K562 (cell line): ENCODE measurements around the gene SPATS2L. TPM values are rescaled to one million over a fixed set of nuclear protein-coding genes. Genes with fewer than 3 reads are reported as not detected.

ENCODE experiments used
- ATAC-seq: fragments of 200-7000 bp; cut with Tn5 transposase; 3 replicates; pipeline ENCODE4 v1.9.1; 2020; ENCODE audit warnings: moderate library complexity
- BruUV-seq: library from RNA; stranded (reverse); fragments of 400-500 nt; replicated peaks from 2 replicates; lab custom pipeline; 2021; lab: Mats Ljungman, UMichigan
- CTCF ChIA-PET: fragments of 300-600 bp; formaldehyde crosslinking; extraction: SDS; loops from one replicate; lab custom pipeline; 2021; ENCODE audit warnings: low intra/inter-chr PET ratio; lab: Yijun Ruan, JAX
- POLR2A ChIA-PET: fragments of 300-600, 350-650 bp; sonication (Branson Sonifier 250); formaldehyde crosslinking; extraction: SDS; loops from one replicate; lab custom pipeline; 2021; ENCODE audit warnings: antibody characterized with exemption, inconsistent platforms; lab: Yijun Ruan, JAX
- DNase-seq, 4 experiments: peaks; one replicate each; pipeline versions ENCODE4 v3.0.0 to v3.0.0-alpha.2; 2011 to 2018; ENCODE audit warnings: low spot score in 3 of 4, mixed read lengths in 3 of 4; ENCODE audit errors: extremely low read depth in 1 of 4
- FAIRE-seq: peaks from 2 replicates; lab custom pipeline; 2011; peaks lifted over from hg19 to GRCh38; lab: Jason Lieb, UNC
- H2AFZ ChIP-seq: 2 replicates; pipeline ENCODE4 v1.6.0; 2011; ENCODE audit warnings: low read depth, low read length, control low read depth, inconsistent platforms
- H3K27ac ChIP-seq: fragments of 200-600 bp; 3 replicates; pipeline ENCODE4 v1.8.0; 2011; ENCODE audit warnings: low read depth, mild to moderate bottlenecking, control low read depth, inconsistent platforms, low read length, moderate library complexity, mixed read lengths; ENCODE audit errors: extremely low read depth
- H3K27me3 ChIP-seq, 2 experiments: fragments of 300-600 bp in 1 of 2; 2 replicates in 1 of 2; 3 replicates in 1 of 2; pipeline versions ENCODE4 v1.6.0 to v1.8.0; 2011; ENCODE audit warnings: inconsistent platforms in 2 of 2, low read length in 2 of 2, mild to moderate bottlenecking in 1 of 2, mixed read lengths in 1 of 2, moderate library complexity in 1 of 2; ENCODE audit not compliant: control insufficient read depth in 2 of 2, insufficient read depth in 2 of 2
- H3K36me3 ChIP-seq: fragments of 300-600 bp; 3 replicates; pipeline ENCODE4 v1.8.0; 2011; ENCODE audit warnings: mild to moderate bottlenecking, low read length, inconsistent platforms; ENCODE audit not compliant: control insufficient read depth, insufficient read depth
- H3K4me1 ChIP-seq, 2 experiments: fragments of 200-600 bp in 1 of 2; replicated peaks in 1 of 2; 2 replicates in 1 of 2; 3 replicates in 1 of 2; pipeline versions ENCODE4 v1.5.1 to v1.8.0; 2011; ENCODE audit warnings: inconsistent platforms in 2 of 2, low read length in 2 of 2, mild to moderate bottlenecking in 1 of 2, mixed read lengths in 1 of 2, moderate library complexity in 1 of 2; ENCODE audit not compliant: control insufficient read depth in 2 of 2, insufficient read depth in 2 of 2
- H3K4me2 ChIP-seq: 2 replicates; pipeline ENCODE4 v1.6.1; 2011; ENCODE audit warnings: low read length, control low read depth, inconsistent platforms, mixed read lengths; ENCODE audit not compliant: insufficient read depth
- H3K4me3 ChIP-seq: fragments of 200-600 bp; sonication (generic), shearing (Covaris generic); 2 replicates; pipeline ENCODE4 v1.5.1; 2016; ENCODE audit warnings: control low read depth, inconsistent platforms
- H3K79me2 ChIP-seq: fragments of 200-600 bp; 3 replicates; pipeline ENCODE4 v1.8.0; 2011; ENCODE audit warnings: low read length, inconsistent platforms; ENCODE audit not compliant: control insufficient read depth, insufficient read depth
- H3K9ac ChIP-seq, 2 experiments: 2 replicates each; pipeline versions ENCODE4 v1.6.0 to v1.6.1; 2011; ENCODE audit warnings: low read depth in 2 of 2, low read length in 2 of 2, control low read depth in 1 of 2, inconsistent platforms in 1 of 2, mild to moderate bottlenecking in 1 of 2, mixed read lengths in 1 of 2; ENCODE audit not compliant: insufficient read depth in 1 of 2
- H3K9me1 ChIP-seq: one replicate; pipeline ENCODE4 v1.6.0; 2011; ENCODE audit warnings: inconsistent platforms, mild to moderate bottlenecking, low read length, moderate library complexity; ENCODE audit not compliant: control insufficient read depth, insufficient read depth
- H3K9me3 ChIP-seq: replicated peaks from 2 replicates; pipeline ENCODE4 v1.5.1; 2011; ENCODE audit warnings: low read depth, low read length, inconsistent platforms; ENCODE audit not compliant: control insufficient read depth, insufficient read depth
- H4K20me1 ChIP-seq: replicated peaks from 2 replicates; pipeline ENCODE4 v1.6.1; 2011; ENCODE audit warnings: low read length, inconsistent platforms, mixed read lengths; ENCODE audit not compliant: control insufficient read depth, insufficient read depth
- CEBPB ChIP-seq: fragments of 450-650 bp; IDR thresholded peaks from 2 replicates; pipeline ENCODE4 v1.6.1; 2016; ENCODE audit warnings: missing genetic modification characterization, missing compliant biosample characterization
- MAFK ChIP-seq: IDR thresholded peaks from 2 replicates; pipeline ENCODE4 v1.6.1; 2011; ENCODE audit warnings: low read length, improper control_type of control experiment
- SAFB2 ChIP-seq: fragments of 200-400 bp; formaldehyde crosslinking; IDR thresholded peaks from 2 replicates; pipeline ENCODE4 v1.6.1; 2018; ENCODE audit warnings: borderline replicate concordance, low read length, low read depth, moderate library complexity; ENCODE audit not compliant: severe bottlenecking
- SMAD4 ChIP-seq: fragments of 250-450 bp; sonication (Bioruptor Pico); conservative IDR thresholded peaks from 2 replicates; pipeline ENCODE4 v1.8.0; 2021; ENCODE audit warnings: inconsistent platforms, mild to moderate bottlenecking, moderate library complexity
- YY1 ChIP-seq, 3 experiments: IDR thresholded peaks; 2 replicates each; pipeline ENCODE4 v1.6.1; 2011; ENCODE audit warnings: low read length in 2 of 3, mild to moderate bottlenecking in 2 of 3, moderate library complexity in 2 of 3, borderline replicate concordance in 1 of 3, control low read depth in 1 of 3, low read depth in 1 of 3; ENCODE audit not compliant: insufficient read depth in 3 of 3, insufficient replicate concordance in 2 of 3, control insufficient read depth in 1 of 3, insufficient read length in 1 of 3; ENCODE audit errors: extremely low read depth in 1 of 3
- WGBS: fragments of 100-300 bp; shearing (Covaris generic); methylation state at CpG from one replicate; pipeline ENCODE4 v1.1.6; 2016; ENCODE audit warnings: low coverage, mixed read lengths; ENCODE audit not compliant: insufficient coverage; ENCODE audit errors: missing lambda C conversion rate; 5-methylcytosine and 5-hydroxymethylcytosine counted together
- in situ Hi-C: fragments of 300-500 bp; cut with MboI; formaldehyde crosslinking; loops from 4 replicates; pipeline ENCODE4 v1.15.0; 2018; ENCODE audit warnings: inconsistent platforms, mixed read lengths
- intact Hi-C: fragments of 100-400 bp; cut with micrococcal nuclease; formaldehyde crosslinking; loops from 2 replicates; pipeline ENCODE4 v1.14.2; 2022
- polyA plus RNA-seq, 8 experiments: library from polyadenylated mRNA; depleted of rRNA in 4 of 8; stranded (reverse) in 5 of 8; unstranded in 3 of 8; fragments of >200 nt; fragmentation: Nextera tagmentation in 2 of 8; fragmentation: Illumina TruSeq in 1 of 8; extraction: Ambion mirVana in 2 of 8; extraction: Trizol in 1 of 8; gene quantifications; 2 replicates each; pipeline versions ENCODE4 v1.2.1 to v1.2.3, GENCODE V29; 2011 to 2014; ENCODE audit warnings: inconsistent platforms in 1 of 8, missing spikeins in 1 of 8
- total RNA-seq, 7 experiments: library from RNA; depleted of rRNA in 6 of 7; stranded (reverse); fragments of >200 nt in 6 of 7; fragmentation: Illumina TruSeq in 2 of 7; extraction: Trizol in 2 of 7; gene quantifications; 2 replicates each; pipeline versions ENCODE4 v1.2.1 to v1.2.3, GENCODE V29; 2011 to 2021; ENCODE audit warnings: low replicate concordance in 1 of 7

SPATS2L gene
- total and polyA plus RNA-seq, 9 of the 15 experiments (the other 6 are each of a cell fraction or from before 2014, with no cell fraction given), result 11.3 to 41.5 (median 24.9) TPM

DNA sequence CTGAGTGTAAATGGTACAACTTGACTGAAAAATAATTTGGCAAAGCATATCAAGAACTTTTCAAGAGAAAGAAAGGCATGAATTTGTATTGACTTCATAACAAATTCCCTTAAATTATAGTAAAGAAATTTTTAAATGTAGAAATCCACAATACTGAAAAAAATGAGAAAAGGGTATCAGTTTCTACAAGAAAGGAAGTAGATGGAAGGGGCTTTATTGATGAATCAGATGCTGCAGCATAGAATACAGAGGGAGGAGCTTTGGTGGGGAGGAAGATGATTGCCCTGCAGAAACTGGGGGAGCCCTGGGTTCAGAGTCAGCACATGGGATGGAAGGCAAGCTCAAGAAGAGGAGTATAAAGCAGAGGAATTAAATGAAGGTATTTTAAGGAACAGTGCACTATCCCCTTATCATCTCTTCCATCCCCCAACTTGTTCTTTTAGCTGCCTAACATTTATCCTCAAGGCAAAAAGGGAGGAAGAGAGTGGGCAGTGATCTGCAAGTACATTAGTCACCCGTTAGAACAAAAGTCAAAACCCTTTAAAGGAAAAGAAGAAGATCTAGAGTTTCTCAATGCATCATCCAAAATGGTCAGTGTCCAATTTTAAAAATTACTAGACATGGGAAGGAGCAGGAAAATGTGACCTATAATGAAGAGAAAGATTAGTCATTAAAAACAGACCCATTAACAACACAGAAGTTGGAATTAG is 125.7 kb downstream of the SPATS2L start:
- H3K36me3 ChIP-seq, result no peaks in the 10 kb centered on the region
- H3K4me2 ChIP-seq, result no peak overlapping the region
- ChIA-PET POLR2A (no interaction called here), CTCF (no interaction called here)
- no peaks in the 10 kb centered on the region for H3K9me1 ChIP-seq
- H4K20me1 ChIP-seq, result no peaks in the 10 kb centered on the region
- DNase-seq (no peak), FAIRE-seq (no peak), ATAC-seq (no peak)
- no peaks in the 10 kb centered on the region for H3K4me1 ChIP-seq
- BruUV-seq, result no TSS peak
- intact Hi-C loops (no loop called here), in situ Hi-C loops (no loop called here)
- no peaks in the 10 kb centered on the region for H3K79me2 ChIP-seq
- no peaks in the 10 kb centered on the region for H3K9me3 ChIP-seq
- H3K9ac ChIP-seq, result no peak overlapping the region
- H3K4me3 ChIP-seq, result no peak overlapping the region
- TF ChIP-seq YY1 (IDR thresholded peaks at IDR 0.05; ENCODE audit: borderline replicate concordance in 1 of 3, control insufficient read depth in 1 of 3, extremely low read depth in 1 of 3, insufficient read depth in 3 of 3, insufficient read length in 1 of 3, insufficient replicate concordance in 2 of 3, low read depth in 1 of 3, low read length in 2 of 3) (no peak), CEBPB (tag) (no peak), SMAD4 (CRISPR knock-in tag) (no peak), SAFB2 (no peak)
- 30% methylated on average over 1 of the region's 1 CpG for WGBS
- H3K27me3 ChIP-seq, result no peaks in the 10 kb centered on the region
- H2AFZ ChIP-seq, result no peak overlapping the region
- H3K27ac ChIP-seq, result no peak overlapping the region

- FAIRE-seq, result no peak
- no peak for TF ChIP-seq MAFK
- Histone ChIP-seq H3K9me3 (no peaks in the 10 kb centered on the region), H3K27ac (no peak overlapping the region), H3K9me1 (no peaks in the 10 kb centered on the region), H3K4me2 (no peak overlapping the region), H3K79me2 (no peaks in the 10 kb centered on the region), H3K4me3 (no peak overlapping the region), H3K27me3 (no peaks in the 10 kb centered on the region), H4K20me1 (no peaks in the 10 kb centered on the region), H3K36me3 (no peaks in the 10 kb centered on the region), H2AFZ (no peak overlapping the region), H3K9ac (no peak overlapping the region), H3K4me1 (no peaks in the 10 kb centered on the region)
- 64% methylated on average over 4 of the region's 4 CpGs for WGBS
- BruUV-seq, result no TSS peak
- no peak for DNase-seq
- ChIA-PET POLR2A (no interaction called here), CTCF (interaction anchor here (0.6 kb wide), 1 partner anchor 10 kb away, joined by 3 read pairs; no protein-coding TSS in a partner anchor)
- intact Hi-C loops, result no loop called here
- no peak for ATAC-seq
- in situ Hi-C loops, result no loop called here
Measured at GRCh38 chr2:200435379-200435778, 128.9 kb downstream of the SPATS2L start.
